MM.1S (cell line): ENCODE measurements around the gene PCBP4.

Experiments used
- DNase-seq: peaks from one replicate; pipeline ENCODE4 v3.0.0-alpha.2; 2015
- H2AFZ ChIP-seq: fragments of 300-600 bp; sonication (generic); 2 replicates; pipeline ENCODE4 v1.6.0; 2016; ENCODE audit warnings: antibody characterized with exemption, low read length
- H3F3A ChIP-seq: fragments of 300-600 bp; sonication (generic); 2 replicates; pipeline ENCODE4 v1.6.1; 2016; ENCODE audit warnings: mild to moderate bottlenecking, antibody characterized with exemption, low read length, moderate library complexity, mixed read lengths; ENCODE audit not compliant: insufficient read depth
- H3K27ac ChIP-seq: fragments of 300-600 bp; sonication (generic); 2 replicates; pipeline ENCODE4 v1.5.1; 2016; ENCODE audit warnings: mild to moderate bottlenecking, low read length
- H3K27me3 ChIP-seq: fragments of 300-600 bp; sonication (generic); replicated peaks from 2 replicates; pipeline ENCODE4 v1.6.0; 2016; ENCODE audit warnings: low read length; ENCODE audit not compliant: insufficient read depth
- H3K36me3 ChIP-seq: fragments of 300-600 bp; sonication (generic); replicated peaks from 2 replicates; pipeline ENCODE4 v1.6.1; 2016; ENCODE audit warnings: mild to moderate bottlenecking, low read length, mixed read lengths; ENCODE audit not compliant: insufficient read depth
- H3K4me1 ChIP-seq: fragments of 300-600 bp; sonication (generic); 2 replicates; pipeline ENCODE4 v1.6.1; 2016; ENCODE audit warnings: low read length, mixed read lengths
- H3K4me2 ChIP-seq: fragments of 300-600 bp; sonication (generic); 2 replicates; pipeline ENCODE4 v1.6.0; 2016; ENCODE audit warnings: low read depth, low read length
- H3K4me3 ChIP-seq: fragments of 300-600 bp; sonication (generic); 2 replicates; pipeline ENCODE4 v1.5.1; 2016; ENCODE audit warnings: low read length, mixed read lengths
- H3K79me2 ChIP-seq: fragments of 300-600 bp; sonication (generic); 2 replicates; pipeline ENCODE4 v1.6.1; 2016; ENCODE audit warnings: mixed run types, low read length, mixed read lengths
- H3K9ac ChIP-seq: fragments of 300-600 bp; sonication (generic); 2 replicates; pipeline ENCODE4 v1.6.1; 2016; ENCODE audit warnings: low read length, mixed read lengths
- H3K9me2 ChIP-seq: fragments of 300-600 bp; sonication (generic); replicated peaks from 2 replicates; pipeline ENCODE4 v1.6.1; 2016; ENCODE audit warnings: mild to moderate bottlenecking, low read length, mixed read lengths; ENCODE audit not compliant: insufficient read depth
- H3K9me3 ChIP-seq: fragments of 300-600 bp; sonication (generic); replicated peaks from 2 replicates; pipeline ENCODE4 v1.6.1; 2016; ENCODE audit warnings: mild to moderate bottlenecking, low read length, mixed read lengths; ENCODE audit not compliant: insufficient read depth
- H4K20me1 ChIP-seq: fragments of 300-600 bp; sonication (generic); 2 replicates; pipeline ENCODE4 v1.6.1; 2016; ENCODE audit warnings: mild to moderate bottlenecking, low read length, moderate library complexity, mixed read lengths; ENCODE audit not compliant: insufficient read depth
- EZH2 ChIP-seq: fragments of 300-600 bp; sonication (generic); optimal IDR thresholded peaks from 2 replicates; pipeline ENCODE3; 2017; ENCODE audit warnings: low read depth, mild to moderate bottlenecking, antibody characterized with exemption, low read length, mixed read lengths
- EZH2phosphoT487 ChIP-seq: fragments of 300-600 bp; sonication (generic); IDR thresholded peaks from 2 replicates; pipeline ENCODE4 v1.6.1; 2018; ENCODE audit warnings: antibody characterized with exemption, low read length
- TF ChIP-seq, protein P1 (sequence below): fragments of 300-600 bp; sonication (generic); IDR thresholded peaks from 2 replicates; pipeline ENCODE4 v1.5.1; 2016; ENCODE audit warnings: antibody characterized with exemption, low read length, mixed read lengths

The PCBP4 gene

DNA sequence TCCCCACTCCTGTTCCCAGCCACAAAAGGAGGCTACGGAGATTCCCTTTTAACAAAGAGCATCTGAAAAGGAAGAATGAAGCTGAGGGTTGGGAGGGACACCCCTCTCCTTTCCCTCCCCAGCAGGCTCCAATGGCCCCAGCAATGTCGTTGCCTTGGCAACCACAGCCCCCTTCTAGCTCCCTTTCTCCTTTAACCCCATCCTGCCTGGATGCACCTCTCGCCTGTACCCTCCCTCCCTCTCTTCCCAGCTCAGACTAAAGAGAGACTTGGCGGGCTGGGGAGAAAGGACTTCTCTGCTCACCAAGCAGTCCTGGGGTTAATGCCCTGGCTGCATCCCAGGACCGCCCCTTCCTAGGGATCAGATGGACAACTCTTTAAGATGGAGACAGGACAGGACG lies 35.5 kb upstream of the PCBP4 start:
- no peaks in the 10 kb centered on the region for H3K79me2 ChIP-seq
- TF ChIP-seq, protein P1, sequence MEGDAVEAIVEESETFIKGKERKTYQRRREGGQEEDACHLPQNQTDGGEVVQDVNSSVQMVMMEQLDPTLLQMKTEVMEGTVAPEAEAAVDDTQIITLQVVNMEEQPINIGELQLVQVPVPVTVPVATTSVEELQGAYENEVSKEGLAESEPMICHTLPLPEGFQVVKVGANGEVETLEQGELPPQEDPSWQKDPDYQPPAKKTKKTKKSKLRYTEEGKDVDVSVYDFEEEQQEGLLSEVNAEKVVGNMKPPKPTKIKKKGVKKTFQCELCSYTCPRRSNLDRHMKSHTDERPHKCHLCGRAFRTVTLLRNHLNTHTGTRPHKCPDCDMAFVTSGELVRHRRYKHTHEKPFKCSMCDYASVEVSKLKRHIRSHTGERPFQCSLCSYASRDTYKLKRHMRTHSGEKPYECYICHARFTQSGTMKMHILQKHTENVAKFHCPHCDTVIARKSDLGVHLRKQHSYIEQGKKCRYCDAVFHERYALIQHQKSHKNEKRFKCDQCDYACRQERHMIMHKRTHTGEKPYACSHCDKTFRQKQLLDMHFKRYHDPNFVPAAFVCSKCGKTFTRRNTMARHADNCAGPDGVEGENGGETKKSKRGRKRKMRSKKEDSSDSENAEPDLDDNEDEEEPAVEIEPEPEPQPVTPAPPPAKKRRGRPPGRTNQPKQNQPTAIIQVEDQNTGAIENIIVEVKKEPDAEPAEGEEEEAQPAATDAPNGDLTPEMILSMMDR: no peak
- TF ChIP-seq EZH2 (no peak), EZH2phosphoT487 (no peak)
- H3K9ac ChIP-seq: no peak overlapping the region
- no peak overlapping the region for H3K4me3 ChIP-seq
- no peak overlapping the region for H3K27ac ChIP-seq
- no peaks in the 10 kb centered on the region for H3K9me3 ChIP-seq
- H3K36me3 ChIP-seq: no peaks in the 10 kb centered on the region
- H3K4me2 ChIP-seq: no peak overlapping the region
- H3F3A ChIP-seq: no peaks in the 10 kb centered on the region
- no peaks in the 10 kb centered on the region for H4K20me1 ChIP-seq
- H2AFZ ChIP-seq: no peak overlapping the region
- no peaks in the 10 kb centered on the region for H3K4me1 ChIP-seq
- peaks cover 11% of the 10 kb centered on the region; the same call in 1 of the 2 replicates for H3K27me3 ChIP-seq
- DNase-seq: no peak
- H3K9me2 ChIP-seq: no peaks in the 10 kb centered on the region

DNA sequence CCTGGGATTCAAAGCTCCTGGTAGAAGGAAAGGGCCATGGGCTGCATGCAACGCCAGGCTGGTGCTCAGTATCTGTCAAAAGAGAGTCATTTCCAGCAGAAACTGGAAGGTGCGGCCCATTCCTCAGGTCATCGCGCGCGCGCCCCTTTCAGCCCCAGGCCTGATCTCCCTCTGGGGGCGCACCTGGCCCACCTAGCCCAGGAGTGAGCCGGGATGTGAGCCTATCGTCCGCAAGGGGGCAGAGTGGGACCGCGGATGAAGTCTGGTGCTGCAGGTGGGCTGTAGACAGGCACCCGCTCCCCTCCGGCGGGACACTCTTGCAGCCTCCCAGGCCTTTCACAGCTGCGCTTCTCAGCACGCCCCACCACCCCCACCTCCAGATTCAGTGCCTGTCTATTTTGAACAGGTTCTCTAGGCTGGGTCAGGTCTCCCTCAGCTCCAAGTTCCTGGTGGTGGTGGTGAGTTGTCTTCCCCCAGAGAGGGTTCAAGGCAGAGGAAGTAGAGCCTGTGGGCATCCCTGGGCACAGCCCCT lies 34.3 kb upstream of the PCBP4 start:
- Histone ChIP-seq H3K4me1 (no peaks in the 10 kb centered on the region), H3K9me2 (no peaks in the 10 kb centered on the region), H2AFZ (peak overlapping the region; percentile 40), H3K27me3 (peaks cover 12% of the 10 kb centered on the region; the same call in 1 of the 2 replicates), H3K4me2 (peak overlapping the region; percentile 59), H3K36me3 (no peaks in the 10 kb centered on the region), H3K9me3 (no peaks in the 10 kb centered on the region), H3K27ac (no peak overlapping the region), H3K9ac (no peak overlapping the region), H3F3A (no peaks in the 10 kb centered on the region), H3K4me3 (no peak overlapping the region; the same call in 1 of the 2 replicates), H3K79me2 (no peaks in the 10 kb centered on the region), H4K20me1 (no peaks in the 10 kb centered on the region)
- TF ChIP-seq, protein P1: peak; percentile 99
- TF ChIP-seq EZH2: no peak
- DNase-seq: peak; percentile 78

DNA sequence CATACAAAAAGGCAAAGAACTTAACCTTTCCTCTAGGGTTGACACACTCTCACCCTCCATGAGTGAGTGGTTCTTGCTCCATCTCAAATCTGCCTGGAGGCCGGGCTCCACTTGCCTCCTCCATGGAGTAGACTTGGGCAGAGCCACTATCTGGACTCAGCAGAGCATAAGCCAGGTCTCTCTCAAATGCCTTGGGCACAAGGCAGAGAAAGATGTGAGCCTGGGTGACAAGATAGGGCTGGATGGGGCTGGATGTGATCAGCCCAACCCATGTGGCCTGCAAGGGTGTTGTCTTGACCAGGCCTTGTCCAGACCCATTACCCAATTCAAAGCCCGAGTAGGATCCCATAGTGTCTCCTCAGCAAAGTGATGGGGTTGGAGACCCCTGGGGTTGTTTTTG lies 32.6 kb upstream of the PCBP4 start:
- peaks cover 6% of the 10 kb centered on the region for H3F3A ChIP-seq
- H3K4me1 ChIP-seq: 0 out of 2 replicates have a peak, but pooled peaks cover under 1% of the 10 kb centered on the region
- no peak overlapping the region for H3K9ac ChIP-seq

More for the DNA sequence above, 32.6 kb upstream of the PCBP4 start:
- H3K4me2 ChIP-seq: no peak overlapping the region
- H4K20me1 ChIP-seq: no peaks in the 10 kb centered on the region
- H3K36me3 ChIP-seq: 0 out of 2 replicates have a peak, but pooled peaks cover under 1% of the 10 kb centered on the region
- no peak overlapping the region for H3K27ac ChIP-seq
- no peak overlapping the region for H3K4me3 ChIP-seq
- DNase-seq: no peak
- no peak overlapping the region for H2AFZ ChIP-seq
- peaks cover 12% of the 10 kb centered on the region; the same call in 1 of the 2 replicates for H3K27me3 ChIP-seq
- H3K79me2 ChIP-seq: peaks cover 9% of the 10 kb centered on the region
- H3K9me3 ChIP-seq: no peaks in the 10 kb centered on the region
- TF ChIP-seq EZH2phosphoT487: no peak
- TF ChIP-seq, protein P1: no peak
- no peak for TF ChIP-seq EZH2
- no peaks in the 10 kb centered on the region for H3K9me2 ChIP-seq
